Activated CD4-positive, alpha-beta T cell treated with anti-CD3 and anti-CD28 coated beads, Interleukin-2, amount 10 ng/mL, durations not matched to agents 24 days and 14 days (primary cell): ENCODE measurements around the gene ENTPD3. TPM values are rescaled to one million over a fixed set of nuclear protein-coding genes. Genes with fewer than 3 reads are reported as not detected.
"Not testable (repeated sequence)": the region's sequence is repeated elsewhere in the genome, so short reads cannot be mapped to it uniquely, and the experiment has no call there.

Experiments used
- DNase-seq: peaks from one replicate; pipeline ENCODE4 v3.0.0; 2022
- H3K27ac Mint-ChIP-seq: one replicate; pipeline ENCODE4 v1.8.0; 2022; ENCODE audit warnings: mild to moderate bottlenecking, mixed read lengths
- H3K27me3 Mint-ChIP-seq: one replicate; pipeline ENCODE4 v1.8.0; 2022; ENCODE audit warnings: mixed read lengths
- H3K36me3 Mint-ChIP-seq: one replicate; pipeline ENCODE4 v1.8.0; 2022; ENCODE audit warnings: low read depth, mild to moderate bottlenecking, mixed read lengths
- H3K4me1 Mint-ChIP-seq: one replicate; pipeline ENCODE4 v1.8.0; 2021; ENCODE audit warnings: mixed read lengths
- H3K4me3 Mint-ChIP-seq: one replicate; pipeline ENCODE4 v1.8.0; 2022; ENCODE audit warnings: mild to moderate bottlenecking, moderate library complexity, mixed read lengths
- H3K9me3 Mint-ChIP-seq: one replicate; pipeline ENCODE4 v1.8.0; 2021; ENCODE audit warnings: mixed read lengths
- intact Hi-C: fragments of 100-400 bp; cut with micrococcal nuclease; formaldehyde crosslinking; loops from one replicate; pipeline ENCODE4 v1.15.1; 2023
- total RNA-seq: library from RNA; stranded (reverse); gene quantifications from 2 replicates; pipeline ENCODE4 v1.2.3, GENCODE V29; 2022

ENTPD3 gene
- total RNA-seq, 1 donor from 2014 or later, result not detected

- H3K4me1 Mint-ChIP-seq, result peaks cover 43% of the 10 kb centered on the region
- intact Hi-C loops, result loop anchor here (1.0 to 5.0 kb wide), 5 partner anchors 67 to 1506 kb away; partner anchors contain the start of genes CTNNB1, EIF1B, RPSA and ULK4
- no peaks in the 10 kb centered on the region for H3K9me3 Mint-ChIP-seq
- H3K27me3 Mint-ChIP-seq, result peaks cover 2% of the 10 kb centered on the region
- DNase-seq, result peak; percentile 98
- H3K27ac Mint-ChIP-seq, result peak within 1 kb of the TSS; percentile 93
- H3K36me3 Mint-ChIP-seq, result peaks cover 47% of the 10 kb centered on the region
- H3K4me3 Mint-ChIP-seq, result peak within 1 kb of the TSS; percentile 88
Observed at GRCh38 chr3:40456940-40457823, 70.2 kb downstream of the ENTPD3 start, which contains the start of gene RPL14. Gene RPL14, plus strand, starts transcription at chr3:40457339. Its CDS starts 133 bp downstream, at chr3:40457472.

GRCh38 chr3:40458473-40458872 lies 71.5 kb downstream of the ENTPD3 start:
- no peak for DNase-seq
- Mint-ChIP-seq H3K27me3 (peaks cover 2% of the 10 kb centered on the region), H3K27ac (peak overlapping the region; percentile 93), H3K4me3 (peak overlapping the region; percentile 88), H3K4me1 (peaks cover 39% of the 10 kb centered on the region), H3K9me3 (no peaks in the 10 kb centered on the region), H3K36me3 (peaks cover 56% of the 10 kb centered on the region)
- intact Hi-C loops, result loop anchor here (5.0 kb wide), 2 partner anchors 739 to 1051 kb away; partner anchors contain the start of genes CTNNB1 and RPSA

- H3K9me3 Mint-ChIP-seq, intact Hi-C loops, DNase-seq, H3K27me3 Mint-ChIP-seq: not testable (repeated sequence)
- H3K36me3 Mint-ChIP-seq, result peaks cover 76% of the 10 kb centered on the region
- peak overlapping the region; percentile 40 for H3K4me3 Mint-ChIP-seq
- peaks cover 49% of the 10 kb centered on the region for H3K4me1 Mint-ChIP-seq
- peak overlapping the region; percentile 25 for H3K27ac Mint-ChIP-seq
Observed at GRCh38 chr3:40460481-40460880, 73.5 kb downstream of the ENTPD3 start.

- peak overlapping the region; percentile 15 for H3K27ac Mint-ChIP-seq
- intact Hi-C loops, result no loop called here
- peaks cover 46% of the 10 kb centered on the region for H3K4me1 Mint-ChIP-seq
- no peak overlapping the region for H3K4me3 Mint-ChIP-seq
- H3K36me3 Mint-ChIP-seq, result peaks cover 82% of the 10 kb centered on the region
- no peaks in the 10 kb centered on the region for H3K9me3 Mint-ChIP-seq
- DNase-seq, result no peak
- H3K27me3 Mint-ChIP-seq, result peaks cover 2% of the 10 kb centered on the region
Observed at GRCh38 chr3:40461161-40461560, 74.2 kb downstream of the ENTPD3 start.

- H3K4me3 Mint-ChIP-seq, H3K9me3 Mint-ChIP-seq, intact Hi-C loops, H3K27me3 Mint-ChIP-seq, H3K27ac Mint-ChIP-seq, DNase-seq: not testable (repeated sequence)
- peaks cover 43% of the 10 kb centered on the region for H3K4me1 Mint-ChIP-seq
- H3K36me3 Mint-ChIP-seq, result peaks cover 81% of the 10 kb centered on the region
Observed at GRCh38 chr3:40462838-40463237, 75.9 kb downstream of the ENTPD3 start.

GRCh38 chr3:40463579-40463978 lies 76.6 kb downstream of the ENTPD3 start:
- Mint-ChIP-seq H3K4me1 (peaks cover 37% of the 10 kb centered on the region), H3K36me3 (peaks cover 74% of the 10 kb centered on the region), H3K9me3 (no peaks in the 10 kb centered on the region), H3K27ac (no peak overlapping the region), H3K27me3 (no peaks in the 10 kb centered on the region), H3K4me3 (no peak overlapping the region)
- intact Hi-C loops, result no loop called here
- DNase-seq, result no peak

GRCh38 chr3:40464339-40465110 lies 77.5 kb downstream of the ENTPD3 start:
- intact Hi-C loops, result no loop called here
- peak; percentile 76 for DNase-seq
- peaks cover 68% of the 10 kb centered on the region for H3K36me3 Mint-ChIP-seq
- no peaks in the 10 kb centered on the region for H3K27me3 Mint-ChIP-seq
- peaks cover 30% of the 10 kb centered on the region for H3K4me1 Mint-ChIP-seq
- no peak overlapping the region for H3K4me3 Mint-ChIP-seq
- H3K9me3 Mint-ChIP-seq, result no peaks in the 10 kb centered on the region
- H3K27ac Mint-ChIP-seq, result peak overlapping the region; percentile 73

- intact Hi-C loops, result no loop called here
- Mint-ChIP-seq H3K9me3 (no peaks in the 10 kb centered on the region), H3K36me3 (peaks cover 64% of the 10 kb centered on the region), H3K27ac (no peak overlapping the region), H3K4me1 (peaks cover 30% of the 10 kb centered on the region), H3K27me3 (no peaks in the 10 kb centered on the region), H3K4me3 (no peak overlapping the region)
- no peak for DNase-seq
Observed at GRCh38 chr3:40465111-40465407, 78.1 kb downstream of the ENTPD3 start.

- DNase-seq, result no peak
- H3K36me3 Mint-ChIP-seq, result peaks cover 60% of the 10 kb centered on the region
- intact Hi-C loops, result no loop called here
- no peak overlapping the region for H3K27ac Mint-ChIP-seq
- H3K27me3 Mint-ChIP-seq, result no peaks in the 10 kb centered on the region
- H3K4me1 Mint-ChIP-seq, result peaks cover 27% of the 10 kb centered on the region
- no peak overlapping the region for H3K4me3 Mint-ChIP-seq
- no peaks in the 10 kb centered on the region for H3K9me3 Mint-ChIP-seq
Observed at GRCh38 chr3:40465456-40465855, 78.5 kb downstream of the ENTPD3 start.

- no peaks in the 10 kb centered on the region for H3K9me3 Mint-ChIP-seq
- H3K27me3 Mint-ChIP-seq, result no peaks in the 10 kb centered on the region
- H3K4me3 Mint-ChIP-seq, result no peak overlapping the region
- intact Hi-C loops, result no loop called here
- peaks cover 17% of the 10 kb centered on the region for H3K4me1 Mint-ChIP-seq
- DNase-seq, result no peak
- H3K36me3 Mint-ChIP-seq, result peaks cover 41% of the 10 kb centered on the region
- H3K27ac Mint-ChIP-seq, result no peak overlapping the region
Observed at GRCh38 chr3:40468018-40468417, 81.0 kb downstream of the ENTPD3 start.

GRCh38 chr3:40470701-40471100 lies 83.7 kb downstream of the ENTPD3 start:
- Mint-ChIP-seq H3K27me3 (peaks cover 5% of the 10 kb centered on the region), H3K36me3 (peaks cover 14% of the 10 kb centered on the region), H3K27ac (no peak overlapping the region), H3K4me1 (no peaks in the 10 kb centered on the region), H3K4me3 (no peak overlapping the region), H3K9me3 (no peaks in the 10 kb centered on the region)
- intact Hi-C loops, result no loop called here
- no peak for DNase-seq

- Mint-ChIP-seq H3K9me3 (no peaks in the 10 kb centered on the region), H3K4me1 (peaks cover 20% of the 10 kb centered on the region), H3K27ac (peak within 1 kb of the TSS; percentile 83), H3K27me3 (peaks cover 5% of the 10 kb centered on the region), H3K4me3 (peak within 1 kb of the TSS; percentile 89), H3K36me3 (peaks cover 25% of the 10 kb centered on the region)
- DNase-seq, result peak; percentile 89
- intact Hi-C loops, result loop anchor here (1.0 to 2.0 kb wide), 3 partner anchors 23 to 48 kb away; partner anchors contain the start of genes ZNF620 and ZNF621
Observed at GRCh38 chr3:40476478-40477470, 89.8 kb downstream of the ENTPD3 start, which contains the start of gene ZNF619. Gene ZNF619, plus strand, starts transcription at chr3:40477122. Its CDS starts 858 bp downstream, at chr3:40477980.

- H3K4me1 Mint-ChIP-seq, result peaks cover 27% of the 10 kb centered on the region
- H3K4me3 Mint-ChIP-seq, result peak overlapping the region; percentile 89
- H3K27ac Mint-ChIP-seq, result peak overlapping the region; percentile 83
- DNase-seq, result no peak
- H3K9me3 Mint-ChIP-seq, result no peaks in the 10 kb centered on the region
- intact Hi-C loops, result loop anchor here (1.0 to 2.0 kb wide), 3 partner anchors 24 to 47 kb away; partner anchors contain the start of genes ZNF620 and ZNF621
- H3K27me3 Mint-ChIP-seq, result peaks cover 5% of the 10 kb centered on the region
- peaks cover 30% of the 10 kb centered on the region for H3K36me3 Mint-ChIP-seq
Observed at GRCh38 chr3:40477666-40478065, 90.7 kb downstream of the ENTPD3 start.
